Stimulated activated naive CD8-positive, alpha-beta T cell treated with anti-CD3 and anti-CD28 coated beads, Interleukin-15, Interleukin-2, amounts not matched to agents 100 U/mL and 50 U/mL, for 24 hours (primary cell): ENCODE results near the gene STIM1.
"Not testable (repeated sequence)": the region's sequence is repeated elsewhere in the genome, so short reads cannot be mapped to it uniquely, and the experiment has no call there.

Source experiments
- ATAC-seq: fragments of 150-1000 bp; cut with Tn5 transposase; one replicate; pipeline ENCODE4 v1.10.0; 2021
- DNase-seq: peaks from one replicate; pipeline ENCODE4 v3.0.0; 2021

STIM1 gene

GRCh38 chr11:3885855-3886254, 30.4 kb downstream of the STIM1 start:
- no peak for DNase-seq
- ATAC-seq, result no peak

GRCh38 chr11:3886985-3887384, 31.5 kb downstream of the STIM1 start:
- DNase-seq (no peak), ATAC-seq (no peak)

DNA sequence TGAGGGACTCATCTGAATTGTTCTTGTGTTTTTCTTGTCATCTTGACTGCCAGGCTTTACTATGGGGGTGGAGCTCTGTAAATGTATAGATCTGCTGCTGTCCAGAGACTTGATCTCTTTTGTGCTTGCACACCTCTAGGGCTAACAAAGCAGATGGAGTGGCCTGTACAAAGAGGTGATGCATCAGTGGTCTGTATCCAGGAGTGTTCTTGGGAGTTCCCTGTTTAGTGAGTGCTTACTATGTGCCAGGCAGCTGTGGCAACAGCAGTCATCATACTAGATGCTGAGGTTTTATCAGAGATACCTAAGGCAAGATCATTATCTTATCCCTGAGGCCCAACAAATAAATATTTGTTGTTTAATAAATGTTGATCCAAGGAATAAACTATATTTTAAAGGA, 33.4 kb downstream of the STIM1 start:
- no peak for DNase-seq
- peak; percentile 36 for ATAC-seq

- DNase-seq, result no peak
- no peak for ATAC-seq
These were observed 34.5 kb downstream of the STIM1 start for GRCh38 chr11:3890014-3890413.

DNA sequence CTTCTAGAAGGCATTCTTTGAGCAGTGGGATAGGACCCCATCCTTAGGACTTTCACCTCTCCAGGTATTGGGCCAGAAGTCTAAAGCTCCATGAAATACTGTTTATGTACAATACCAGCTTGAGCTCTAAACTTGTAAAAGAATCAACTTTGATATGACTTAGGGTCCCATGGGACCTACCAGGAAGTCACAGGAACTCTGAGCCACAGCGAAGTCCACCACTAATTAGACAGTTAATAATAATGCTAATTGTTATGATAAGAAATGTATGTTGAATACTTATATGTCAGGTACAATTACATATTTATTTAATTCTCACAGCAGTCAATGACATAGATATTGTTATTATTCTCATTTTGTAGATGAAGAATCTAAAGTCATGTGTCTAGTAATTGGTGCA, 35.3 kb downstream of the STIM1 start:
- no peak for ATAC-seq
- DNase-seq, result no peak

DNA sequence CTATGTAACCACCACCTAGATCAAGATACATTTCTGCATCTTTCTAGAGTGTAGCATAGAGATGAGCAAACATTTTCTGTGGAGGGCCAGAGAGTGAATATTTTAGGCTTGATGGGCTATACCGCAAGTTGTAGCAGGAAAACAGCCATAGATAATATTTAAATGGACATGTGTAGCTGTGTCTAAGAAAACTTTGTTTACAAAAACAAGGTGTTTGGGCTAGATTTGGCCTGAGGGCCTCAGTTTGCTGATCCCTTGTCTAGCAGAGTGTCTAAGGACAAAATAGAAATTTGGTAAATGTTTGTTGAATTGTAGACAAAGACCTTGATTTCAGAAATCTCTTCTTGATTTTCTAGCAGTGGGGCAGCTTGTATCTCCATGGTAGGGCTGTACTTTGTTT, 36.3 kb downstream of the STIM1 start:
- no peak for ATAC-seq
- no peak for DNase-seq

DNA sequence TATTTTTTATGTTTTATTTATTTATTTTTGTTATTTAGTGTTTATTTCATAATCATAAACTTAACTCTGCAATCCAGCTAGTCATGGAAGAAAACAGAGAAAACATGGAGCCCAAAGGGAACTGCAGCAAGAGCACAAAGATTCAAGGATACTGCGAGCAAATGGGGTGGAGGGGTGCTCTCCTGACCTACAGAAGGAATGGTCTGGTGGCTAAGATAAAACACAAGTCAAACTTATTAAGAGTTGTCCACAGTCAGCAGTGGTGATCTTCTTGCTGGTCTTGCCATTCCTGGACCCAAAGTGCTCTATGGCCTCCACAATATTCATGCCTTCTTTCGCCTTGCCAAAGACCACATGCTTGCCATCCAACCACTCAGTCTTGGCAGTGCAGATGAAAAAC, 36.7 kb downstream of the STIM1 start:
- ATAC-seq (no peak), DNase-seq (no peak)

DNA sequence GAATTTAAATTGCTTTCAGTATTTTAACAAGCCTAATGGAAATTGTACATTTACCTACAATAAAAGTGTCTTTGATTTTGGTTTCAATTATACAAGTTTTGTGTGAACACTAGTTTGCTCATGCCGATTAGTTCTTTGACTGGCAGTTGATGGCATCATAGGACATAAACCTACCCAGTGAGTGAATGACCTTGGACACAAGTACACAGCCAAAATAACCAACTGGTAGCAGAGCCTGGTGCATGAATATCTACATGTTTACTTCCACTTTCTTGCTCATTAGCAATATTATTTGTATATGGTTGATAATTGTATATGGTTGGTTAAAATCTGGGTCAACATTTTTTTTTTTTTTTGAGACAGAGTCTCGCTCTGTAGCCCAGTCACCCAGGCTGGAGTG, 37.8 kb downstream of the STIM1 start:
- ATAC-seq, result no peak

GRCh38 chr11:3894128-3894731, 38.8 kb downstream of the STIM1 start:
- ATAC-seq (peak; percentile 92), DNase-seq (peak; percentile 52)

More for the DNA sequence above, 37.8 kb downstream of the STIM1 start:
- DNase-seq, result no peak

- DNase-seq (no peak), ATAC-seq (no peak)
These were observed 41.2 kb downstream of the STIM1 start for GRCh38 chr11:3896644-3897043.

- DNase-seq, ATAC-seq: not testable (repeated sequence)
These were observed 44.8 kb downstream of the STIM1 start for GRCh38 chr11:3900230-3900629.

DNA sequence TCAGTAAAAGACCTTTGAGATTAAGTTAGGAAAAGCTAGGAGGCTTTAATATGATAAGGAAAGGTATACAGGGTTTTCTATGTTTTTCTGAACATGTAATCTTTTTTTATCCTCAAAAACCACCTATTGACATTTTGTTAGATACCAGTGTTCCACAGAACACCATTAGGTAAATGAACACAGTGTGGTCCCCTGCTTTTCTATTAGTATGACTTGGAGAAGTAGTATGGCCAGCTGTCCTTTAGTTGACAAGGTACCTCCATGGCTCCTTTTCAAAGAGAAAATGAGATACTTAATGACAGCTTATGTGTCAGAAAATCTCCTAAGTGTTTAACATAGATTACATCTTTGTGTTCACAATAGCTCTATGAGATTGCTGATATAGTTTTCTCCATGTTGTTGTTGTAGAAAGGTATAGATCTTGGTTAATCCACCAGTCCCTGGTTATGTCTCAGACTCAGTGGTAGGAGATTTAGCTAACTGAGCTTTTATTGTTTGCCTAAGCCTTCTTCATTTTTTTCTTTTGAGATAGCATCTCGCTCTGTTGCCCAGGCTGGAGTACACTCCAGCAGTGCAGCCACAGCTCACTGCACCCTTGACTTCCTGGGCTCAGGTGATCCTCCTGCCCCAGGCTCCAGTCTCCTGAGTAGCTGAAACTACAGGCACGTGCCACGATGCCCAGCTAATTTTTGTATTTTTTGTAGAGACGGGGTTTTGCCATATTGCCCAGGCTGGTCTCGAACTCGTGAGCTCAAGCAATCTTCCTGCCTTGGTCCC, 46.0 kb downstream of the STIM1 start:
- ATAC-seq, result no peak
- no peak for DNase-seq

GRCh38 chr11:3902441-3902840, 47.0 kb downstream of the STIM1 start:
- DNase-seq (no peak), ATAC-seq (no peak)

GRCh38 chr11:3903207-3903896, 47.9 kb downstream of the STIM1 start:
- DNase-seq (no peak), ATAC-seq (no peak)

DNA sequence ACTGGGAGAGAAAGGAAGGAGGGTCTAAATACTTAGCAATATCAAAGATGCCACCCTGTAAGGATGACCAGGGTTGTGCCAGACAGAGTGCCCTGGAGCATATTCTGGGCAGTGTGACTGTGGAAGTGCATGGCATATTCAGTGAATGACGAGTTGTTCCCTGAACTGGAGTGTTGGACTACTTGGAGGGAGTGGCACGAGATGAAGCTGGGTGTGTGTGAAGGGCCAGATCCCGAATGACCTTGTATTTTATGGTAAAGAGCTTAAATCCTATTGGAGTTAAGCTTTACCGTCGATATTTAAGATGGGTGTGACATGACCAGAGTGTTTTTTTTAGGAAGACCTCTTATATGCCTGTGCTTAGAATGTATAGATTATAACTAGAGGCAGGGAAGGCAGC, 48.8 kb downstream of the STIM1 start:
- DNase-seq, result no peak
- no peak for ATAC-seq

- ATAC-seq (peak; percentile 97), DNase-seq (peak; percentile 55)
These were observed 49.9 kb downstream of the STIM1 start for GRCh38 chr11:3905080-3905953.

DNA sequence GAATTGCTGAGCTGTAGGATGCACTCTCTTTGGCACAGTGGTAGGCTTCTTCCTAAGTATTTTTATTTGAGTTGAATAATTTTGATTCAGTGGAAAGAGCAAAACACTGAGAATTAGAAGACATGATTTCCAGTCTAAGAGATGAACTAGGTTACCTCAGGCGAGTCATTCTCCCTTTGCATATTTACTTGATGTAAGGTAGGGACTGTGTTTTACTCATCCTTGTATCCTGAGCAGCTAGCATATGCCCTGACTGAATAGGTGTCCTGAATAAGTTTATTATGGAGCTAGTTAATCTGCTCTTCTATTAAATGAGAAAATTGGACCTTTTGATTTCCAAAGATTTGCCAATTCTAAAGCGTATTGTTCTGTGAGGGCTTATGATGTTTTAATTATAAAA, 50.7 kb downstream of the STIM1 start:
- DNase-seq, result no peak
- peak; percentile 60 for ATAC-seq

GRCh38 chr11:3907590-3907989, 52.1 kb downstream of the STIM1 start:
- ATAC-seq (no peak), DNase-seq (no peak)

DNA sequence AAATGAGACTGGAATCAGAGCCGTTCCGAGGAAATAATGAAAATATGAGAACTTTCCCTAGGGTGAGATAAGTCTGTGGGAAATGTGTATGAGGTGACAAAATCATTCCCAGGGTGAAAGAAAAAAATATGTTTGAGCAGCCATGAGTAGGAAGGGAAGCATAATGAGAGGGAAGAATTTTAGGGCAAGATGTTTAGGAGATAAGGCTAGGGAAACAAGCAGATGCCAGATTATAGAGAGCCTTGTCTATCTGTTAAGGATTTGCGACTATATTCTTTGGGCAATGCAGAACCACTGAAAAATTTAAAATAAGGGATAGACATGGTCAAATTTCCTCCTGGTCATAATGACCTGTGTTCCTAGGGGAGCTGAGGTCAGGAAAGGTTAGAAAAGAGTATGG, 54.4 kb downstream of the STIM1 start:
- DNase-seq (no peak), ATAC-seq (no peak)

- ATAC-seq (no peak), DNase-seq (no peak)
These were observed 56.5 kb downstream of the STIM1 start for GRCh38 chr11:3911908-3912505.

- ATAC-seq, result no peak
These were observed 58.5 kb downstream of the STIM1 start for GRCh38 chr11:3913921-3914320.

DNA sequence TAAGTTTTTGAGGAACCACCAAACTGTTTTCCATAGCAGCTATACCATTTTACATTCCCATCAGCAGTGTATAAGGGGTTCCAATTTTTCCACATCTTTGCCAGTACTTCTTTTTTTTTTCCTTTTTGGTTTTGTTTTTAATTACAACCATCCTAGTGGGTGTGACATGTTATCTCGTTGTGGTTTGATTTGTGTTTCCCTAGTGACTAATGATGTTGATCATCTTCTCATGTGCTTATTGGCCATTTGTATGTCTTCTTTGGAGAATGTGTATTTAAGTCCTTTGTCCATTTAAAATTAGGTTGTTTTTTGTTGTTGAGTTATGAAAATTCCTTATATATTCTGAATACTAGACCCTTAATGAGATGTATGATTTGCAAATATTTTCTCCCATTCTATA, 59.3 kb downstream of the STIM1 start:
- no peak for DNase-seq
- ATAC-seq, result no peak

More at GRCh38 chr11:3913921-3914320, 58.5 kb downstream of the STIM1 start:
- DNase-seq, result no peak
